Measurements from ENCODE around the gene CPA3. TPM values are rescaled to one million over a fixed set of nuclear protein-coding genes. Genes with fewer than 3 reads are reported as not detected.

The CPA3 gene
- total and polyA plus RNA-seq, 2 donors (not counting 1 experiment from before 2014, with no cell fraction given) = 0.17 TPM; not detected in 1

DNA sequence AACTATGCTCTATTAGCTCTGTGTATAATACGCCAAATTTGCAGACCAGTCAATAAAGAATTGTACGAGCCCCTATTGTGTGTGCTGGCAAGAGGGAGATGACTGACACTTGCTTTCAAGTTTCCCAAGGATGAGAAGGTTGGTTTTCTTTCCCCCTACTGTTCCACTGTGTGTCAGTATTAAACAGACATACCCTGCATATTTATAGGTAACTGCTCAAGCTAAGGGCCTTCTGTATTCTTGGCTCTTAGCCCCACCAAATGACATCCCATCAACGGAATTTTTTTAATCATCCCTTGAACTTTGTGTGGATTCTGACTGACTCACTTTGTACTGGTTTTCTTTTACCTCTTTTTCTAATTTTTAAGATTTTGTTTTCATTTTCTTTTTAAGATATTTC is 65.7 kb downstream of the CPA3 start:
- no peak overlapping the region for H3K9ac ChIP-seq (ENCODE audit: insufficient read depth, low read length)
- H3K27me3 ChIP-seq (ENCODE audit: control insufficient read depth, insufficient read depth, low read length) = no peaks in the 10 kb centered on the region
- no peak overlapping the region for H2AFZ ChIP-seq (ENCODE audit: low read length)
- no peaks in the 10 kb centered on the region for H4K20me1 ChIP-seq (ENCODE audit: control insufficient read depth, extremely low read depth, insufficient read depth, low read length)
- no peaks in the 10 kb centered on the region for H3K4me1 ChIP-seq (ENCODE audit: control insufficient read depth, extremely low read depth, insufficient read depth, low read length)
- H3K4me3 ChIP-seq (replicated peaks in 1 of 4; ENCODE audit: control extremely low read depth in 1 of 4, insufficient read depth in 1 of 4, low read depth in 3 of 4, low read length in 4 of 4) = no peak overlapping the region
- H3K9me3 ChIP-seq (ENCODE audit: control insufficient read depth, insufficient read depth, low read depth, low read length) = no peaks in the 10 kb centered on the region
- TF ChIP-seq CTCF (conservative IDR thresholded peaks at IDR 0.05 in 1 of 2, IDR thresholded peaks at IDR 0.05 in 1 of 2; ENCODE audit: low read depth in 1 of 2, low read length in 2 of 2) (no peak), EZH2 (IDR thresholded peaks at IDR 0.05; ENCODE audit: low read length, missing control alignments) (no peak)
- peak; percentile 32 to 81 for DNase-seq (ENCODE audit: low read depth in 2 of 2)
- H3K4me2 ChIP-seq (ENCODE audit: extremely low read depth, insufficient read depth, low read length) = no peak overlapping the region
- no peaks in the 10 kb centered on the region for H3K36me3 ChIP-seq (ENCODE audit: control insufficient read depth, insufficient read depth, low read length)
- no peak overlapping the region for H3K27ac ChIP-seq (ENCODE audit: insufficient read depth, low read length)
- no peaks in the 10 kb centered on the region for H3K79me2 ChIP-seq (ENCODE audit: control insufficient read depth, insufficient read depth, low read length)

- Histone ChIP-seq H3K4me1 (ENCODE audit: control insufficient read depth, extremely low read depth, insufficient read depth, low read length) (no peaks in the 10 kb centered on the region), H3K4me3 (replicated peaks in 1 of 4; ENCODE audit: control extremely low read depth in 1 of 4, insufficient read depth in 1 of 4, low read depth in 3 of 4, low read length in 4 of 4) (no peak overlapping the region), H3K4me2 (ENCODE audit: extremely low read depth, insufficient read depth, low read length) (no peak overlapping the region), H3K36me3 (ENCODE audit: control insufficient read depth, insufficient read depth, low read length) (no peaks in the 10 kb centered on the region), H2AFZ (ENCODE audit: low read length) (no peak overlapping the region), H3K9ac (ENCODE audit: insufficient read depth, low read length) (no peak overlapping the region), H3K27ac (ENCODE audit: insufficient read depth, low read length) (no peak overlapping the region), H4K20me1 (ENCODE audit: control insufficient read depth, extremely low read depth, insufficient read depth, low read length) (no peaks in the 10 kb centered on the region), H3K79me2 (ENCODE audit: control insufficient read depth, insufficient read depth, low read length) (no peaks in the 10 kb centered on the region), H3K27me3 (ENCODE audit: control insufficient read depth, insufficient read depth, low read length) (no peaks in the 10 kb centered on the region), H3K9me3 (ENCODE audit: control insufficient read depth, insufficient read depth, low read depth, low read length) (no peaks in the 10 kb centered on the region)
- DNase-seq (ENCODE audit: low read depth in 2 of 2) = no peak
- TF ChIP-seq CTCF (conservative IDR thresholded peaks at IDR 0.05 in 1 of 2, IDR thresholded peaks at IDR 0.05 in 1 of 2; ENCODE audit: low read depth in 1 of 2, low read length in 2 of 2) (no peak), EZH2 (IDR thresholded peaks at IDR 0.05; ENCODE audit: low read length, missing control alignments) (no peak)
Observed at GRCh38 chr3:148931574-148931973, 66.5 kb downstream of the CPA3 start.

DNA sequence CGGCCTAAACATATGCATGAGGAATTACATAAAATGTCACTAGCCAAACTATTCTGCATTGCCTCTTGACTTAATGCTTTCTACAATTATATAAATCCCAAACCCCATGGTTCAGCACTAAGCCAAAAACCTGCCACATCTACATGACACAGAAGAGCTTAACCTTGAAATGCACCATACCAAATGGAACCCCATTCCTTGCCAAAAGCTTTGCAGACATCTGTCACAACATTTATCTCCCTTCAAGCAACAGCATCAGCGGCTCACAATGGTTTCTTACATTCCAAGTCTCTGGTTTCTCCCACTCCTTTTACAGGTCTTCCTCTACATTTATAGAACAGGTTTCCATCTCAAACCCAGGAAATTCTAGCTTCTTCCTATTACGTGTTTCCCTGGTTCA is 67.9 kb downstream of the CPA3 start:
- H2AFZ ChIP-seq (ENCODE audit: low read length) = no peak overlapping the region
- no peaks in the 10 kb centered on the region for H3K36me3 ChIP-seq (ENCODE audit: control insufficient read depth, insufficient read depth, low read length)
- no peaks in the 10 kb centered on the region for H4K20me1 ChIP-seq (ENCODE audit: control insufficient read depth, extremely low read depth, insufficient read depth, low read length)
- no peak overlapping the region for H3K4me3 ChIP-seq (replicated peaks in 1 of 4; ENCODE audit: control extremely low read depth in 1 of 4, insufficient read depth in 1 of 4, low read depth in 3 of 4, low read length in 4 of 4)
- H3K27me3 ChIP-seq (ENCODE audit: control insufficient read depth, insufficient read depth, low read length) = no peaks in the 10 kb centered on the region
- H3K79me2 ChIP-seq (ENCODE audit: control insufficient read depth, insufficient read depth, low read length) = no peaks in the 10 kb centered on the region
- no peak overlapping the region for H3K27ac ChIP-seq (ENCODE audit: insufficient read depth, low read length)
- H3K9ac ChIP-seq (ENCODE audit: insufficient read depth, low read length) = no peak overlapping the region
- TF ChIP-seq EZH2 (IDR thresholded peaks at IDR 0.05; ENCODE audit: low read length, missing control alignments) (no peak), CTCF (conservative IDR thresholded peaks at IDR 0.05 in 1 of 2, IDR thresholded peaks at IDR 0.05 in 1 of 2; ENCODE audit: low read depth in 1 of 2, low read length in 2 of 2) (no peak)
- no peaks in the 10 kb centered on the region for H3K4me1 ChIP-seq (ENCODE audit: control insufficient read depth, extremely low read depth, insufficient read depth, low read length)
- no peaks in the 10 kb centered on the region for H3K9me3 ChIP-seq (ENCODE audit: control insufficient read depth, insufficient read depth, low read depth, low read length)
- H3K4me2 ChIP-seq (ENCODE audit: extremely low read depth, insufficient read depth, low read length) = no peak overlapping the region
- DNase-seq (ENCODE audit: low read depth in 2 of 2) = peak in 1 of 2 donors; percentile 18
